ENCODE measurements around the gene GFAP.

- no peak for TF ChIP-seq CTCF (IDR thresholded peaks at IDR 0.05)
- no peak for TF ChIP-seq POLR2A (IDR thresholded peaks at IDR 0.05)
Observed at GRCh38 chr17:44917456-44917855, 2.2 kb upstream of the GFAP start.

Measured in heart left ventricle (tissue), 13 donors.